ENCODE measurements around the gene ST3GAL2. TPM values are rescaled to one million over a fixed set of nuclear protein-coding genes. Genes with fewer than 3 reads are reported as not detected.
A peak's percentile ranks its signal among the peaks of the same experiment; 100 is the strongest.

The ST3GAL2 gene, protein sequence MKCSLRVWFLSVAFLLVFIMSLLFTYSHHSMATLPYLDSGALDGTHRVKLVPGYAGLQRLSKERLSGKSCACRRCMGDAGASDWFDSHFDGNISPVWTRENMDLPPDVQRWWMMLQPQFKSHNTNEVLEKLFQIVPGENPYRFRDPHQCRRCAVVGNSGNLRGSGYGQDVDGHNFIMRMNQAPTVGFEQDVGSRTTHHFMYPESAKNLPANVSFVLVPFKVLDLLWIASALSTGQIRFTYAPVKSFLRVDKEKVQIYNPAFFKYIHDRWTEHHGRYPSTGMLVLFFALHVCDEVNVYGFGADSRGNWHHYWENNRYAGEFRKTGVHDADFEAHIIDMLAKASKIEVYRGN
- total RNA-seq: 10 to 100 TPM; 27.7 to 29.4 TPM
- long read RNA-seq, donor 1, full-length matches to known transcripts: 7 of 23 reads
- long read RNA-seq, donor 1, partial matches to known transcripts: 0 of 23 reads
- long read RNA-seq, donor 1, other reads (novel, unspliced or antisense): 16 of 23 reads
- long read RNA-seq, donor 2, full-length matches to known transcripts: 6 of 33 reads
- long read RNA-seq, donor 2, partial matches to known transcripts: 4 of 33 reads
- long read RNA-seq, donor 2, other reads (novel, unspliced or antisense): 23 of 33 reads

DNA sequence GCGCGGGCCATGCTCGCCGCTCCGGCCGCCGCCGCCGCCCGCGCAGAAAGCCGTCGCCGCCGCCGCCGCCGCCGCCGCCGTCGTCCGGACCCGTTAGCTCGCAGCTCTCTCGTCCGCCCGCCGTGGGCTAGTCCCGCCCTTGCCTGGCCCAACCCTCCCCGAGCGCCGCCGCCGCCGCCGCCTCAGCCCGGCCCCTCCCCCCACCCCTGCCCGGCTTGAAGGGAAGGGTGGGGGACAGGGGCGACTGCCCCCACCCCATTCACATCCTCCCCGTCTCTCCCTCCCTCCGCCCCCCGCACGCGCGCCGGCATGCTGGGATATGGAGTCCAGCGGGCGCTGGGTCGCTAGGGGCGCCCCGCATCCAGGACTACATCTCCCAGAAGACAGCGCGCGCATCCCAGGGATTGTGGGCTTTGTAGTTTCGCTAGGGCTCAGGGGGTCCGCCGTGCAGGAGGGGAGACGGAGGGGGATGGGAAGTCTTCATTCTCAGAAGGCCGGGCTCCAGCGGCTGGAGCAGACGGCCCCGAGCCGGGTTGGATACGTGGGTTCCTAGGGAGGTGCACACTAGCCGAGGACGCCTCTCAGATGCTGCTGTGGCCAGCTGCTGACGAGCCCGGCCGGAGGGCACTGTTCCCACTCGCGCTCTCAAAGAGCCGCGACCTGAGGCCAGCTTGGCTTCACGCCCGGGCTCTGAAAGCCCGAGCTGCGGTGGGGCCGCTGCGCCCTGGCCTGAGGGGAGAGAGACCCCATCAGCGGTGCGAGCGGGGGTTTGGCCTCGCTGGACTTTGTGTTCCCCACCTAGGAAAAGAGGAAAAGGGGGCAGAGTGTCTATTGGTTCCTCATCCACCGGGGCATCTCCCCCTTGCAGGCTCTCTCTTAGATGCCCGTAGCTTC, at the start of gene ST3GAL2:
Gene ST3GAL2, minus strand, starts transcription at position 132 of the 894 bp plus-strand sequence. CDS start 40,570 bp downstream, outside the sequence.
- intact Hi-C loops (cut with DNase I): loop anchor here in 1 of 2 donors (5.0 kb wide), 1 partner anchor 57 kb away; no protein-coding TSS in a partner anchor

DNA sequence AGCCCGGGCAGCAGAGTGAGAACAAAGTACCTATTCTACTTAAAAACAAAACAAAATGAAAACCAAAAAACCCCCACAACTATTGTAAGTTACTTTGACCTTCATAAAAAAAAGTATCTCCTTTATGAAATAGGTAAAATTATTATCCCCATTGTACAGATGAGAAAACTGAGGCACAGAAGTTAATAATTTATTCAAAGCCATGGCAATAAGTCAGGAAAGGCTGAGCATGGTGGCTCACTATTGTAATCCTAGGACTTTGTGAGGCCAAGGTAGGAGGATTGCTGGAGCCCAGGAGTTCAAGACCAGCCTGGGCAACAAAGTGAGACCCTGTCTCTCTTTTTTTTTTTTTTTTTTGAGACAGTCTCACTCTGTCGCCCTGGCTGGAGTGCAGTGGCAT, 46.0 kb upstream of the ST3GAL2 start:
- no peak for DNase-seq (ENCODE audit: low spot score)
- intact Hi-C loops (cut with DNase I): no loop called here

More for the DNA sequence above, at the start of gene ST3GAL2:
- DNase-seq (ENCODE audit: low spot score): peak; percentile 97

DNA sequence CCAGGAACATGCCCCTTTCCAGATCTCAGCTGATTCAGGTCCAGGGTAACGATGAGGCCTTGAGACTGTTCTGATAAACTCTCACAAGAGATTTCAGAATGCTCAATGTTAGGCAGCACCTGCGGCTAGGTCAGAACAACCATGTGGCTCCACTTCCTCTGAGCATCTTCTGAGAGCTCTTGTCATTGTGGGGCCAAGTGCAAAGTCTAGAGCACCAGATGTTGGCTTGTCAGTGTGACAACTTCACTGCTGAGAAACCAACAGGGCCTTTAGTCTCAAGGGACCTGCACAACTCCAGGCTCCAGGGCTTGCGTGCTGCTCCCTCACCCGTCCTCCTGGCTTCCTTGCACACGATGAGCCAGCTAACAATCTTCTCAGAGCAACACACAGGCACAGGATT, 44.5 kb upstream of the ST3GAL2 start:
- no peak for DNase-seq (ENCODE audit: low spot score)
- intact Hi-C loops (cut with DNase I): no loop called here

DNA sequence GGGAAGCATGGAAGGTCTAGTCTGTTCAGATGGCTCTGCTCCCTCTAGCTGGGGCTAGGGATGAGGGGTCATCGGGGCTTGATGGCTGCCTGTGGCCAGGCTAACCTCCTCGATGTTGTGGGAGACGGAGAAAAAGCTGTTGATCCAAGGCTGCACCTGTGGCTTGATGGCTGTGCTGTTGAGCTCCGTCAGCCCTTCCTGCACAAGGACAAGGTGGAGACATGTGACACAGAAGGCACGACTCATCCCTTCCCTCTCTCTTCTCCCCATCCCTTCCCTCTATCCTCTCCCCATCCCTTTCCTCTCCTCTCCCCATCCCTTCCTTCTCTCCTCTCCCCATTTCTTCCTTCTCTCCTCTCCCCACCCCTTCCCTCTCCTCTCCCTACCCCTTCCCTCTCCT, 43.7 kb upstream of the ST3GAL2 start:
- intact Hi-C loops (cut with DNase I): no loop called here
- DNase-seq (ENCODE audit: low spot score): no peak

DNA sequence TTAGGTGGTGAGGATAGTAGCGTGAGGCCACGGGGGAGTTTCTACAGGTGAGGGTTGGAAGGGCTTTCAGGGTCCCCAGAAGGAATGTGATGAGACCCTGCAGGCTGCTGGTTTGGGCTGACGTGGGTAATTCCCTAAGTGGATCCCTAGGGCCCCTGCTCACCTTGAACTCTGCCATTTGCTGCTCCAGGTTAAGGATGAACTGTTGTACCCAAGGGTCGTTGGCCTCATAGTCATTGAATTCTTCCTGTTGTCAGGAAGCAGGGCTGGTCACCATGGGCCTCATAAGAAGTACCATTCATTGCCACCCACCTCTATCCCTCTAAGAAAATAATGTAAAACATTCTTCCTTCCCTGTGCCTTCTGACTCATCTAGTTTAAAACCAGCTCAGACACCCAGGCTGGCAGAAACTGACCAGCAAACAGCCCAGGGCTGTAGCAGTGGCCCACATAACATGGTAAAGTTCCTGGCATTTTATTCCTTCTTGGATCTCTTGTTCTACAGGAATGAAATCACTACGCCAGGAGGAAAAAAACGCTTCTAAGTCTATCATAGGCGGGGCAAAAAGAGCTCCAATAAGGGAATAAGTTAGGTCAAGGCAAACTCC, 43.1 kb upstream of the ST3GAL2 start:
- no peak for DNase-seq (ENCODE audit: low spot score)
- intact Hi-C loops (cut with DNase I): no loop called here

DNA sequence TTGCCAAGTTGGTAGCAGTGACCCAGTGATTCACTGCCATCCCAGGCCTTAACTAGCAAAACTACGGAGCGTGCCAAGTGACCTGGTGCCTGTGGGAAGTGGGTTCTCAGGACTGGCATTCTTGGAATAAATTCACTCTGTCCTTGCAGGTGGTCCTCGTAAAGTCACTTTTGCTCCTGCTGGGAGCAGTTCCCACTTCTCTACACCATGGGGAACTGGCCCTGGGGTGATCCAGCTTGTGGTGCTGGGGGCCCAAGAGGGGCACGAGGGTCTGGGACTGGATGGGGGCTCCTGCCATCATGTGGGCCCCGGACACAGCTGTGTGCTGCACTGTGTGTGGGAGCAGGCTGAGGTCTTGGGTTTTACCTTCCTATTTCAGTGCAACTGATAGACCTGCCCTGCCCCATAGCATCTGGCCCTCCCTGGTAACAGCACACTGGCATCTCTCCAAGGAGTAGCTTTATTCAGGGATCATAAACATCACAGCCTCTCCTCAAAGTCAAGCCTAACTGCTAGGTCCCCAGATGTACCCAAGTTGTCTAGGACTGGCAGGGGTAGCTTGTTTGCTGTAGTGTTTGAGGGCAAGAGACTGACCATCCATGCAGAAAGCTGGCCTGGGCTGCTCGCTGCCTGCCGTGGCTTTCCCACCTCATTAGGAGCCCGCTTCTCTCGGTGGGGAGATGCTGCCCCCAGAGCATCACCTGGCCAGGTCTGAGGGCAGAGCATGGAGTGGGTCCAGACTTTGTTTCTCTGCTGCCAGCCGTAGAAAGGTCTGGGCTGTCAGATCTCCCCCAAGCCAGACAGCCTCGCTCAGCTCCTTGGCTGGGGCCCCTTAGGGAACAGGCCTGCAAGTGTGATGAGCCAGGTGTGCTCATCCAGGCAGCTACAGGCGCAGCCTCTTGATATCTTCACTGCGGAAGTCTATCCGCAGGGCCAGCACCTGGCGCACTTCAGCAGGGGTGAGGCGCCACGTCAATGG, 41.5 kb upstream of the ST3GAL2 start:
- DNase-seq (ENCODE audit: low spot score): no peak
- intact Hi-C loops (cut with DNase I): no loop called here

DNA sequence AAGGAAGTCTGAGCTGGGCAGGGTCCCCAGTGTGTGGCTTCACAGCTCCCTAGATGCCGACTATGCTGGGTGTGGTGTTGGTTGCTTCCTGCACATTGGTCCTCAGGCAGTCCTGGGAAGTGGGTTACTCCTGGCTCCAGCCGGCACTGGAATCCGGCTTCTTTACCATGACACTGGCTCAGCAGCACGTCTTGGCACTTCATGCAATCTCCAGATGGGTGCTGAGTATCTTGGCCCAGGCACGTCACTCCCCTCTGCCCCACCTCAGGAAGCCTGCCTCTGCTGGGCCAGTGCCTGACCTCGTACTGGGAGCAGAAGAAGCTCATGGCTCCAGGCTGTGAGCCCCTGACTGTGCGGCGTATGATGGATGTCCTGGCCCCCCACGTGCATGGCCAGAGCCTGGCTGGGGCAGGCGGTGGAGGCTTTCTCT, 40.0 kb upstream of the ST3GAL2 start:
- DNase-seq (ENCODE audit: low spot score): no peak
- intact Hi-C loops (cut with DNase I): no loop called here

DNA sequence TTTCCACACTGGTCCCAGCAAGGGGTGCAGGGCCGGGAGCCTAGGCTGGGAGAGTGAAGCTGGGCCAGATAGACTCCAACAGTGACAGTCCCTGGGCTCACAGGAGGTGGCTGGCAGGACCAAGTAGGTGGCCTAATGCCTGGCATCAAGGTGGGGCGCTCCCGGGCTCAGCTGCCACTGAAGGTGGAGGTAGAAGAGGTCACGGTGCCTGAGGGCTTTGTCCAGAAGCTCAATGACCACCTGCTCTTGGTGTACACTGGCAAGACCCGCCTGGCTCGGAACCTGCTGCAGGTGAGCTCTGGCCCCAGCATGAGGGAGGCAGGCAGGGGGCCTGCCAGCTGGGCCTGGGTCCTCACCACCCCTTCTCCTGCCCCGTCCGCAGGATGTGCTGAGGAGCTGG, 39.3 kb upstream of the ST3GAL2 start:
- intact Hi-C loops (cut with DNase I): no loop called here
- no peak for DNase-seq (ENCODE audit: low spot score)

DNA sequence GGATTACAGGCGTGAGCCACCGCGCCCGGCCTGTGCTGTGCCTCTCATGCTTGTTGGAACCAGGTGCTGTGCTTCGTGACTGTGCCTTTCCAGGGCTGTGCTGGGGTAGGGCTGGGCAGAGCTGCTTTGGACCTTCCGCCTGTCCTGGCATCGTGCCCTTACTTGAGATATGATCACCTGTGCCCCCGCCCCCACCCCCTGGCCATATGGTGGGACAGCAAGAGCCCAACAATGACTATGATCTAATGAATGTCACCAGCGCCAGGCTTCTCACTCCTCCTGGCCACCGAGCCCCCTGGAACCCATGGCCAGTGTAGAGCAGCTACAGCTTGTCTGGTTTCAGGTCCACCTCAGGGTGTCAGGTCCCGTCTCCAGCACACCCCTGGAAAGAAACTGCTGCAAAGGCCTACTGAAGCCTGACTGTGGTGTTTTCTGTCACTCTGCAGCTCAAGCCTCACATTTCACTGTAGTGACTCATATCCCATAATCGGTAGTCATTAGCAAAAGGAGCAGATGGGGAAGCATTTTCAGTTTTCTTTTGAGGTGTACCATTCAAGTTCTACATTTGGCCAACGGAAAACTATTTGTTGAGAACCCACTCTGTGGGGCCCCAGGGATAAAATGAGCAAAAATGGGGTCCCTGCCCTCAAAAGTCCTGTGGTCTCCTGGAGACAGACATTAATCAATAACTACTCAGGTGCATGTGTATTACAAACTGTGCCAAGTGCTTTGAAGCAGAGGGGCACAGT, 37.5 kb upstream of the ST3GAL2 start:
- intact Hi-C loops (cut with DNase I): no loop called here
- no peak for DNase-seq (ENCODE audit: low spot score)

DNA sequence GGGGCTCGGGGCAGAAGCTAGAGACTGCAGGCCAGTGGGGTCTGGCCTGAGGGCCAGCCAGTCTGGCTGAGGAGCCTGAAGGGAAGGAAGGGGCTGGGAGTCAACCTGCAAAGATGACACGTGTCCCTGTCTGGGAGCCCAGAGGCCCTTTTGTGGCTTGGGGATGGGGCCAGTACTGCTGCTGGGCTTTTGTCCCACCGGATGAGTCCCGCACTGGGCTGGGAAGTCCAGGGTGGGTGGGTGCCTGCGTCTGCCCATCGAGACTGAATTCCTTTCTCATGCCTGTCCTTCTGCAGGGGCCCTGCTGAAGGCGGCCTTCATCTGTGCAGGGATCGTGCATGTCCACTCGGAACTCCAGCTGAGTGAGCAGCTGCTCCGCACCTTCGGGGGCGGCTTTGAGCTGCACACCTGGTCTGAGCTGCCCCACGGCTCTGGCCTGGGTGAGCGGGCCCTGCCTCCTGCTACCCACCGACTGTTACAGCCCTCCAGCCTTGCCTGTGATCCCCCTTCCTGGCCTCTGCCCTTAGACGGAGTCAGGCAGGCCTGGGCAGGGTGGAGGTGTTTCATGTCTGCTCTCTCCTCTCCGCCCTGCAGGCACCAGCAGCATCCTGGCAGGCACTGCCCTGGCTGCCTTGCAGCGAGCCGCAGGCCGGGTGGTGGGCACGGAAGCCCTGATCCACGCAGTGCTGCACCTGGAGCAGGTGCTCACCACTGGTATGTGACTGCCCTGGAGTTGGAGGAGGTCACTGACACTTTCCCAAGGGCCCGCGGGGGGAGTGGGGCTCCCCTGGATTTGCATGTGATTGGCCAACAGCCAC, 36.4 kb upstream of the ST3GAL2 start:
- intact Hi-C loops (cut with DNase I): no loop called here
- no peak for DNase-seq (ENCODE audit: low spot score)

DNA sequence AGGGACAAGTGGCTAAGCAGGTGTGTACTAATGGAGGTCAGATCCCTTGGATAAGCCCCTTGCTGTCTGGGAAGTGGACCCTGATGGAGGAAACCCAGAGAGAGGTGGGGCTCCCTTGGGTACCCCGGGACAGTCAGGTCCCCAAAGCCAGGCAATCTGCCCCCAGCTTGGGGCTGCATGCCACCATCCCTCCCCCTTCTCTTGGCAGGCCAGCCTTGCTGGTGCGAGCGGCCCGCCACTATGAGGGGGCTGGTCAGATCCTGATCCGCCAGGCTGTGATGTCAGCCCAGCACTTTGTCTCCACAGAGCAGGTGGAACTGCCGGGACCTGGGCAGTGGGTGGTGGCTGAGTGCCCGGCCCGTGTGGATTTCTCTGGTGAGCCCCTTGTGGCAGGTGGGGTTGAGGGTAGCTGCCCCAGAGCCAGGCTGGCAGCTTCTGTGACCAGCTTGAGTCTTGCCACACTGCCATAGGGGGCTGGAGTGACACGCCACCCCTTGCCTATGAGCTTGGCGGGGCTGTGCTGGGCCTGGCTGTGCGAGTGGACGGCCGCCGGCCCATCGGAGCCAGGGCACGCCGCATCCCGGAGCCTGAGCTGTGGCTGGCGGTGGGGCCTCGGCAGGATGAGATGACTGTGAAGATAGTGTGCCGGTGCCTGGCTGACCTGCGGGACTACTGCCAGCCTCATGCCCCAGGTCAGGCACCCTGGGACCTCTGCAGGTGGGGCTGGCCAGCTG, 35.6 kb upstream of the ST3GAL2 start:
- DNase-seq (ENCODE audit: low spot score): no peak
- intact Hi-C loops (cut with DNase I): no loop called here

DNA sequence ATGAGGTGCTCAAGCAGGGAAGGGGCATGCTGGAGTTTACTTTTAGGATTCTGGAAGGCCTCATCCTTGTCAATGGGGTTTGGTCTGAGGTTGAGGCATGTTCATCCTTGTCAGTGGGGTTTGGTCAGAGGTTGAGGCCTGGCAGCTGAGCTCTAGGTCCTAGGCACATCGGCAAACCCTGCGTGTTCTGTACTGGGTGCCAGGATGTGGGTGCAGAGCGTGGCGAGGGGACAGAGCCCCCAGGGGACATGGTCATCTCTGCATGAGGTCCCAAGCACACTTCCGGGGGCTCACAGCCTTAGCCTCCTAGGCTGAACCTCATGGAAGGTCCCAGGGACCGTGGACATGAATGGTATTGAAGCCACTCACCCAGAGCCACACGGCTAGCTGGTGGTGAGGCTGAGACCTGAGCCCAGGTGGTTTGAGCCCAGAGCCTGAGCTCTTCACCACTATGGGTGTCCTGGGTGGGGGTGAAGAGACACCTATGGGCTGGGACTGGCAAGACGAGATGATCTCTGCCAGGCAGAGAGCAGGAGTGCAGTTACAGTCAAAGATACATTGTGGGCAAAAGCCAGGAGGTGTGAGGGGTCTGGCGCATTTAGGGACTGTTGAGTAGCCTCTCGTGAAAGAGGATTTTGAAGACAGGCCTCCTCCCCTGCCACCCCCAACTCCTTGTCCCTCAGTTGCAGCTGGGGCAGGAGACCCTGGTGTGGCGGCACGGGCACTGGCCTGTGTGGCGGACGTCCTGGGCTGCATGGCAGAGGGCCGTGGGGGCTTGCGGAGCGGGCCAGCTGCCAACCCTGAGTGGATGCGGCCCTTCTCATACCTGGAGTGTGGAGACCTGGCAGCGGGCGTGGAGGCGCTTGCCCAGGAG, 34.8 kb upstream of the ST3GAL2 start:
- intact Hi-C loops (cut with DNase I): no loop called here
- DNase-seq (ENCODE audit: low spot score): no peak

DNA sequence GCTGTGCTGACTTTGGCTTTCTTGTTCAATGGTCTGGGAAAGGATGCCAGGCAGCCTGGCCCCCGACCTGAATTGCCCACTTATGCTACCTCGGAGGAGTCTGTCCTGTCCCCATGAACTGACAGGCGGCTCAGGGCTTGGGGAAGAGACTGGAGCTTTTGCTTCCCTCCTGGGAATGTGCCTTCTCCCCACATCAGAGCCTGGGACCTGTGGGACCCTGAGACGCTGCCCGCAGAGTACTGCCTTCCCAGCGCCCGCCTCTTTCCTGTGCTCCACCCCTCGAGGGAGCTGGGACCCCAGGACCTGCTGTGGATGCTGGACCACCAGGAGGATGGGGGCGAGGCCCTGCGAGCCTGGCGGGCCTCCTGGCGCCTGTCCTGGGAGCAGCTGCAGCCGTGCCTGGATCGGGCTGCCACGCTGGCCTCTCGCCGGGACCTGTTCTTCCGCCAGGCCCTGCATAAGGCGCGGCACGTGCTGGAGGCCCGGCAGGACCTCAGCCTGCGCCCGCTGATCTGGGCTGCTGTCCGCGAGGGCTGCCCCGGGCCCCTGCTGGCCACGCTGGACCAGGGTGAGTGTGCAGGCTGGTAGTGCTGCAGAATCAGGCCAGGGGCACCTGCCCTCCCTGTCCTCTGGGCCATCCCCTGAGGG, 34.0 kb upstream of the ST3GAL2 start:
- intact Hi-C loops (cut with DNase I): no loop called here
- DNase-seq (ENCODE audit: low spot score): no peak

DNA sequence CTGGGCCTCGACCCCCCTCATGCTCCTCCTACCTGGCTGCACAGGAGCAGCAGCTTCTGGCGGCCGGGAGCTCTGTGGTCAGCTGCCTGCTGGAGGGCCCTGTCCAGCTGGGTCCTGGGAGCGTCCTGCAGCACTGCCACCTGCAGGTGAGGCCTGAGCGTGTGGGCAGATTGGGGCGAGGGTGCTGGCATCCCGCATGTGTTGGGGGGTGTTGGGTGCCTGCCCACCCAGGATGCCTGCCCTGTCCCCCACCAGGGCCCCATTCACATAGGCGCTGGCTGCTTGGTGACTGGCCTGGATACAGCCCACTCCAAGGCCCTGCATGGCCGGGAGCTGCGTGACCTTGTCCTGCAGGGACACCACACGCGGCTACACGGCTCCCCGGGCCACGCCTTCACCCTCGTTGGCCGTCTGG, 32.0 kb upstream of the ST3GAL2 start:
- no peak for DNase-seq (ENCODE audit: low spot score)
- intact Hi-C loops (cut with DNase I): no loop called here
